Suppressor macrophage treated with lipopolysaccharide for 4 hours (primary cell): ENCODE measurements around the gene BLNK.

Source experiments
- DNase-seq: peaks from one replicate; pipeline ENCODE4 v3.0.0-alpha.2; 2020

Gene BLNK

DNA sequence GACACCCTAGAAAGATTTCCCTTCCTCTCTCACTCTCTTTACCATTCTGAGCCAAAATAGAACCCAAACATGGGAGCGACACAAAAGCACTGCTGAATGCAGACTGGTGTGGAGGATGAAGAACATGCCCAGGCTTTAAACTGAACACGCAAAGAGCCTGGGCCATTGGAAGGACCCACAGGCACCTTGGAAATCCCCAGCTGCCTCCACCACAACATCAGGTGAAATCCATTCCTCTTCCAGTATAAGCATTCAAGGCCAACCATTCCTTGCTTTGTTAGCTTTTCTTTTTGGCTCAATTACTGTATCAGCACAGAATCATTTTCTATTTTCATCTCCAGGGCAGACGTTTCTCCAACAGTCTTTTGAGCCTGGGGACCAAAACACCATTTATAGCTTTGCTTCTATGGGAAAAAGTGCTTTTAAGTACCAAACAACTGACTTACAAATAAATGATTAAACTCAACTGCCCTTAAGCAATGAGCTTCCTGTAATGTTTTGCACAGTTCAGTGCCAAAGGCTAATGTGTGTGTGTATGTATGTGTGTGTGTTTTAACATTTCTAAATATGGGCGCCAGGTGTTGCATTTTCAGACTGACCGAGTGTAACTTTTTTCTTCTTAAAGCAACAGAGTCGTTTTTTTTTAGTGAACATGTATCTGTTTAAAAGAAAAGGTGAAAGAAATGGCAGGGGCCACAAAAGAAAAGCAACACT is 16.2 kb upstream of the BLNK start:
- DNase-seq: no peak

GRCh38 chr10:96285331-96285752 is 14.0 kb upstream of the BLNK start:
- no peak for DNase-seq

GRCh38 chr10:96283756-96284155 is 12.4 kb upstream of the BLNK start:
- DNase-seq: no peak

DNA sequence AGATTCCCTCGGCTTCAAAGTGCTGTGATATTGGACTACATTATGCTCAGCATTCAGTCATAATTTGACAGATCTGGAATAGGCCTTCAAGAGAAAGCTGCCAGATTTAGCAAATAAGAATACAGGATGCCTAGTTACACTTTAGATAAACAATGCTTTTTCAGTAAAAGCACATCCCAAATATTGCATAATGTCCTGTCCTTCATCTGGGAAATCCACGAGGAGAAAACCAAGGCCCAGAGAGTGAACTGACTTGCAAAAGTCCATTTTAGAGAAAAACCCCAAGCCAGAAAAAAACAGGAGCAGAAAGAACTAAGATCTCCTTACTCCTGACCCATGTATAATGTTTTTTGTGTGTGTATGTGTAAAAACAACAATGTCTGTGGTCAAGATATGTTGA is 12.0 kb upstream of the BLNK start:
- DNase-seq: no peak

DNA sequence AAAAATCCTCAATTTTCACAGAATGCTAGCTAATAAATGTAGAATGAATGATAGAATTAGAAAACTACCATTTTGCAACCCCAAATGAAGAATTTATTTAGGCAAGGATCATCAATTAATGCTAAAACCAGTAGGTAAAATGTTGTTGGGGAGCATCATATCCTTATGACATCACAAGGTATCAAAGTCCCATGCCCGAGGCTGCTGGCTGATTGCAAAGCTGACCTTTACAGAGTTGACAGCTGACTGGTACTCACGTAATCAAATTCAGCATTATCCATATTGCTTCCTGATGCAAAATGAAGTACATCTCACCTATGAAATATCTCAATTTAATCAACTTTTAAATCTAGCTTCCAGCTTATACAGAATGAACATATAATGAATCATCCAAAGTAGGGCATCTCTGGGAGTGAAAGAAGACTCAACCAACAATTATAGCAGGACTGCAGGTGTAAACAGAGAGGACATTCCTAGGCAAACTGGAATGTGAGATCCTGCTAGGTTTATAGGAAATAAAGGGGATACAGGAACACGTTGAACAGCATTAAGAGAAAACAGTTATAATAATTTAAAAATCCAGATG is 10.2 kb upstream of the BLNK start:
- DNase-seq: no peak

DNA sequence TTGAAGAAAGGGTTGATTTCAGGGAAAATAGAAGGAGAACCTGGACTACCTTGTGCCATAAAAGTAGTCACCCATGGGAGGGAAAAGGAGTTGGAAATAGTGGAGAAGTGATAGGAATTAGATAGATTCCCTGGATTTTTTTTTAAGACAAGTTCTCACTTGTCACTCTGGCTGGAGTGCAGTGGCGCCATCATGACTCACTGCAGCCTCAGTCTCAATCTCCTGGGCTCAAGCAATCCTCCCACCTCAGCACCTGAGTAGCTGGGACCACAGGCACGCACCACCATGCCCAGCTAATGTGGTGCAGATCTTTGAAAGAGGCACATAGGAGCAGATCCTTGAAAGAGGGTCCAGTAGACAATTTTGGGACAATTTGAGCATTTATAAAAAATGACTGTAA is 9.5 kb upstream of the BLNK start:
- no peak for DNase-seq

DNA sequence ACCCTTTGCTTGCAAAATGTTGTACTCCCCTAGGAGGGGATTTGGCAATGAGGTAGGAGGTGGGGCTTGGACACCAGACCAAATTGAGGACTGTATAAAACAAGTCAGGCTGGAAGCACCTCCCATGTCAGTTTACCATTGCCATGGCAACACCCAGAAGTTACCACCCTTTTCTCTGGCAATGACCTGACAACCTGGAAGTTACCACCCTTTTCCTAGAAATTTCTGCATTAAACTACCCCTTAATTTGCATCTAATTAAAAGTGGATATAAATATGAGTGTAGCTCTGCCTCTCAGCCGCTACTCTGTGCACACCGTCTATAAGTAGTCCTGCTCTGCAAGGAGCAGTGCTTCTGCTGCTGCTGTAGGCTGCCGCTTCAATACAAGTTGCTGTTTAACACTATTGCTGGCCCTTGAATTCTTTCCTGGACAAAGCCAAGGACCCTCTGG is 7.8 kb upstream of the BLNK start:
- DNase-seq: no peak

- no peak for DNase-seq
These were observed 5.5 kb upstream of the BLNK start for GRCh38 chr10:96276831-96277230.

GRCh38 chr10:96276426-96276825 is 5.1 kb upstream of the BLNK start:
- DNase-seq: no peak

- DNase-seq: no peak
These were observed 4.5 kb upstream of the BLNK start for GRCh38 chr10:96275685-96276418.

GRCh38 chr10:96272316-96273280 is 1.2 kb upstream of the BLNK start:
- DNase-seq: no peak

DNA sequence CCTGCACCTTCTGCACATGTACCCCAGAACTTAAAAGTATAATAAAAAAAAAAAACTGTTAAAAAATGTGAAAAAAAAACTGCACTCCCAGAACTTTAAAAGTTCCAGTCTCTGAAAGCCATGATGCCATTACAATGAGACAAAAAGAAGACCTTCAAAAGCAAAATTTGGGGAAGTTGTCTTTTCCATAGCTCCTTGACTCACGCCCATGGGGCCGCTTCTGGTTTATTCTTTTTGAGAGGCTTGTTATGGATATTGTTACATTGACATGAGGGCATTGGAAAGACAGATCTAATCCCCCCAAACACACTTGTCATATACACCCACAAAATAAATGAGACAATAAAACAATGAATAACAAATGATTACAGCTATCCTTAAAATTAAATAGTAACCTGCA is 798 bp downstream of the BLNK start:
- peak; percentile 87 for DNase-seq

GRCh38 chr10:96269438-96270300 is 1.7 kb downstream of the BLNK start:
- no peak for DNase-seq

DNA sequence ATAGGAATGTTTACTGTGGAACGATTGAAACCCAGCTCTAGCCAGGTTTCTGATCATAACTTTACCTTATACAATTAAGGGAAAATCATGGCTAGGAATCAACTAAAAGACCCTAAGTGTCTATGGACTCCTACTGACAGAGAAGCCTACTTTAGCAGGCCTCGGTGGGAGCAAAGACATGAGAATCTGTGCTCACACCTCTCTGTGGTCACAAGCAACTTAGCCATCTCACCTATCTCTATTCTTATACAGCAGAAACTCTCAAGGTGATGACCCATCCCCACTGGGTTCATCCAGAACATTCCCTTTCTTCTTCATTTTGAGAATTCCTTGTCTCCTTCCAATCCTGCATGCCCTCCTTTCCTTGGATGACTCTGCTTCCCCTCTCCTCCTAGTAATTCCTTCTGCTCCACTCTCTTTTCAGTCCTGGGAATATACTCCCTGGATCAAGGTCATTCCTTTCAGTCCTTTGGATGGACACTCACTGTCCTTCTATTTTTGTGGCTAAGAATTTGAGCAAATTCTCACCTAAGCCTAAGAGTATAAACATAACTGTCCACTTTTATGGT is 2.9 kb downstream of the BLNK start:
- no peak for DNase-seq

- no peak for DNase-seq
These were observed 4.1 kb downstream of the BLNK start for GRCh38 chr10:96267234-96267705.

DNA sequence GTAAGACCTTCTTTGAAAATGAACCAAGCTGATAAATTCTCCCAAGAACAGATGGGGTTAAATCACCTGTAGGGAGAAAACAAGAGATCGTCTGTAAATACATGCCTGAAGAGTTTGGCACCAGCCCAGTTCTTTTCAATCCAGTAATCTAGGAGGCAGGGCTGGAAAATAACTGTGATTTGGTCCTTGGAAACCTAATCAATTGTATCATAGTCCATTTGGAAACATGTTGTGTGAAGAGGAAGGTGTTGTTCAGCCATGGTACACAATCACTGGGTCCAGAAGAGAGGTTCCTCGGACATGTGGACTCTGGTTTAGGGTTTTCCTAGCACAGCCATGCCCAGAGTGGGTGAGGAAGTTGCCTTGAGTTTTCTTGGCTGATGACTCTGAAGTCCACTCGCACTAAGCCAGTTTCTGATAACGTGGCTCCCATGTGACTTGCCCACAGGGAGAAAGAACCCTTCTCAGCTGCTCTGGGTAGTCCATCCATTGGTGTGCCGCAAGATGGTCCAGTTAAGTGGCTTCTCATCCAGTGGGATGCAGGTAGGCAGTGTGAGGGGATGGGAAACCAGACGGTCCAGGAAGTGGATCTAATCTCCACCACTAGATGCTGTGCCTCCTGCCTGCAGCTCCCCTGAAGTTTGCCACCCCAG is 5.1 kb downstream of the BLNK start:
- no peak for DNase-seq

DNA sequence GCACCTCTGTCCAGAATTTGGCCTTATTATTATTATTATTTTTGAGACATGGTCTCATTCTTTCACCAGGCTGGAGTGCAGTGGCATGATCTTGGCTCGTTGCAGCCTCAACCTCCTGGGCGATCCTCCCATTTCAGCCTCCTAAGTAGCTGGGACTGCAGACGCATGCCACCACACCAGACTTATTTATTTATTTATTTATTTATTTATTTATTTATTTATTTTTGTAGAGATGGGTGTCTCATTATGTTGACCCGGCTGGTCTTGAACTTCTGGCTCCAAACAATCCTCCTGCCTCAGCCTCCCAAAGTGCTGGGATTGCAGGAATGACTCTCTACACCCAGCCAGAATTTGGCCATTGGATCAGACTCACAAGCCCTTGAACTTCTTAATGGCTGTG is 6.4 kb downstream of the BLNK start:
- DNase-seq: no peak

DNA sequence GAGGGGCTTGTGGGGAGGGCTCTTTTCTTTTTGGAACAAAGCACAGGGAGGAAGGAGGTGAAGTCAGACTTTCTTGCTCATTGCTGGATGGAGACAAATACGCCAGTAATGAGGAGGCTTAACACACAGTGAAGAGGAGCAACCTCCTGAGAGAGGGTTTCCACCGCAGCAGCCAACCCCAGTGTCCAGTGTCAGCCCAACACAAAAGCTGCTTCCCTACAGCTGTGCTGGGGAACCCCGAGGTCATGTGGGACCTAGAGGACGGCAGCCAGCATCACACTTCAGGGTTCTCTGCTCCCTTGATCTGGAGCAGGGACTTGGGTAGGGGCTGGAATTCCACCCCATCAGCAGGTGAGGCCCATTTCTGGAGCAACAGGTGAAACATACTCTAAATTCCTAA is 7.7 kb downstream of the BLNK start:
- DNase-seq: no peak

GRCh38 chr10:96263176-96263575 is 8.2 kb downstream of the BLNK start:
- DNase-seq: no peak

- DNase-seq: no peak
These were observed 9.4 kb downstream of the BLNK start for GRCh38 chr10:96261930-96262329.

- no peak for DNase-seq
These were observed 10.2 kb downstream of the BLNK start for GRCh38 chr10:96261132-96261531.
